Left ventricle myocardium inferior (tissue), 1 donor: Measurements from ENCODE around the gene NR2F1-AS1. TPM values are rescaled to one million over a fixed set of nuclear protein-coding genes. Genes with fewer than 3 reads are reported as not detected.

Experiments
- DNase-seq: peaks from one replicate; pipeline ENCODE4 v3.0.0-alpha.2; 2020
- H3K27ac ChIP-seq: fragments of 200-600 bp; replicated peaks from 2 replicates; pipeline ENCODE4 v1.8.0; 2021
- H3K27me3 ChIP-seq: fragments of 200-600 bp; 2 replicates; pipeline ENCODE4 v1.8.0; 2021; ENCODE audit warnings: low read depth
- H3K36me3 ChIP-seq: fragments of 200-600 bp; 2 replicates; pipeline ENCODE4 v1.8.0; 2021
- H3K4me1 ChIP-seq: fragments of 200-600 bp; 2 replicates; pipeline ENCODE4 v1.8.0; 2021
- H3K4me3 ChIP-seq: fragments of 200-600 bp; 2 replicates; pipeline ENCODE4 v1.8.0; 2021; ENCODE audit warnings: mild to moderate bottlenecking, moderate library complexity
- H3K9me3 ChIP-seq: fragments of 200-600 bp; replicated peaks from 2 replicates; pipeline ENCODE4 v1.8.0; 2021
- intact Hi-C: fragments of 100-400 bp; cut with micrococcal nuclease; formaldehyde crosslinking; loops from one replicate; pipeline ENCODE4 v1.11.0; 2022
- total RNA-seq: library from RNA; stranded (reverse); fragmentation: NEBNext Ultra II Directional; extraction: Animal tissue kit (Norgen Biotek cat#: 25700); gene quantifications from one replicate; pipeline ENCODE4 v1.2.1, GENCODE V29; 2021
- TF ChIP-seq, protein P1 (sequence below): fragments of 200-600 bp; IDR thresholded peaks from 2 replicates; pipeline ENCODE4 v1.8.0; 2021; ENCODE audit warnings: antibody characterized with exemption, mild to moderate bottlenecking, borderline replicate concordance
- donor health status: DM: no; HTN: yes; CAD: no; lungs with severe emphysema.

NR2F1-AS1 gene
- total RNA-seq, 1 donor from 2014 or later, result 0.60 TPM

DNA sequence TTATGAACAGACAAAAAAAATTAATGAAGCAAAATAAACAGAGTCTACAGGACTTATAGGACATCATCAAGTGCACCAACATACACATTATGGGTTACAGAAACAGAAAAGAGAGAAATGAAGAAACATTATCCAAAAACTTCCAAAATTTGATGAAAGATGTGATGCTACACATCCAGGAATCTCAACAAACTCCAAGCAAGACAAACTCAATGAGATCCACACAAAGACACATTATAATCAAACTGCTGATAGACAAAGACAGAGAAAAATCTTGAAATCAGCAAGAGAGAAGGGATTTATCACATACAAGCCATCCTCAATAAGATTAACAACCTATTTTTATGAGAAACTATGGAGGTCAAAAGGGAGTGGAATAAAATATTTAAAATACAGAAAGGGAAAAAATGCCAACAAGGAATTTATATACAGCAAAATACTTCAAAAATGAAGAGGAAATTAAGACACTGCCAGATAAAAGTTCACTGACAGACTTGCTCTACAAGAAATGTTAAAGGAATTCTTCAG, 101.0 kb downstream of the NR2F1-AS1 start:
- Histone ChIP-seq H3K27ac (no peak overlapping the region), H3K4me3 (no peak overlapping the region), H3K36me3 (no peaks in the 10 kb centered on the region), H3K9me3 (peaks cover 23% of the 10 kb centered on the region), H3K27me3 (no peaks in the 10 kb centered on the region), H3K4me1 (no peaks in the 10 kb centered on the region)
- TF ChIP-seq, protein P1, sequence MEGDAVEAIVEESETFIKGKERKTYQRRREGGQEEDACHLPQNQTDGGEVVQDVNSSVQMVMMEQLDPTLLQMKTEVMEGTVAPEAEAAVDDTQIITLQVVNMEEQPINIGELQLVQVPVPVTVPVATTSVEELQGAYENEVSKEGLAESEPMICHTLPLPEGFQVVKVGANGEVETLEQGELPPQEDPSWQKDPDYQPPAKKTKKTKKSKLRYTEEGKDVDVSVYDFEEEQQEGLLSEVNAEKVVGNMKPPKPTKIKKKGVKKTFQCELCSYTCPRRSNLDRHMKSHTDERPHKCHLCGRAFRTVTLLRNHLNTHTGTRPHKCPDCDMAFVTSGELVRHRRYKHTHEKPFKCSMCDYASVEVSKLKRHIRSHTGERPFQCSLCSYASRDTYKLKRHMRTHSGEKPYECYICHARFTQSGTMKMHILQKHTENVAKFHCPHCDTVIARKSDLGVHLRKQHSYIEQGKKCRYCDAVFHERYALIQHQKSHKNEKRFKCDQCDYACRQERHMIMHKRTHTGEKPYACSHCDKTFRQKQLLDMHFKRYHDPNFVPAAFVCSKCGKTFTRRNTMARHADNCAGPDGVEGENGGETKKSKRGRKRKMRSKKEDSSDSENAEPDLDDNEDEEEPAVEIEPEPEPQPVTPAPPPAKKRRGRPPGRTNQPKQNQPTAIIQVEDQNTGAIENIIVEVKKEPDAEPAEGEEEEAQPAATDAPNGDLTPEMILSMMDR, result no peak
- intact Hi-C loops, result no loop called here
- DNase-seq, result no peak

DNA sequence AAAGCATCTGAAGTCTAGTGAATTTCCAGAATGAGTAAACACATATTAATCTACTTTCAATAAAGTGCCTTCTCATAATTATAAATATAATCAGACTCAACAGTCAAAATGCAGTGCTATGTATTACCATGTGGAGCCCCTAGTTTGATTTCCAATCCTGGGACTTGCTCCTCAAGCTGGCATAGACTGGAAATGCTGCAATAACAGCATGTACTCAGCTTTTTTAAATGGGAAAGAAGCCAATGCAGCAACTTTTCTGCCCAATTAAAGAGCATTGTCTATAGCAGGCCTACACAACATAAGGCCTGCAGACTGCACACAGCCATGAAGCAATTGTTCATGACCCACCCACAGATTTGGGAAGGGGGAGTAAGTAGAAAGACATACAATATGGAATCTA, 103.2 kb downstream of the NR2F1-AS1 start:
- intact Hi-C loops, result no loop called here
- H3K9me3 ChIP-seq, result peaks cover 23% of the 10 kb centered on the region
- DNase-seq, result no peak
- H3K36me3 ChIP-seq, result no peaks in the 10 kb centered on the region
- no peaks in the 10 kb centered on the region for H3K4me1 ChIP-seq
- H3K27ac ChIP-seq, result no peak overlapping the region
- no peaks in the 10 kb centered on the region for H3K27me3 ChIP-seq
- no peak overlapping the region for H3K4me3 ChIP-seq
- TF ChIP-seq, protein P1, result no peak

DNA sequence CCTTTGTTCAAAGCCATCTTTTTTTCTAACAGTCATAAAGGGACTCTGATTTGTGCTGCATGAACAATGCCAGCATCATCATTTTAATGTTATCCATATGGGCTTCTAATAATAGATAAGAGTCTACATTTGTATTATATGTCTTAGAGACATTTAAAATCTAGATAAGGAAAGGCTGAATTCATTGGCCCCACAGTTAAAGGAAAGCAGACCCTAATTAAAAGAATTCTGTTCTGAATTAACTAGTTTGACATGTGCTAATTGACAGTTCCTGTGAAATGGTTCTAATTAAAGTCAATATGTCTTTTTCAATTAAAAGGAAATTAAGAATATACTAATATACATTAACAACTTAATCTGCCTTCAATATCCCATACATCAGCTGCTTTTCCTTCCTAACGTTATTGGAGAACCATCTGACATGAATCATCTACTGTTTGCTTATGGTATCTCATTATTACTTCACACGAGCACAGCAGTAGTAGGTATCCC, 104.7 kb downstream of the NR2F1-AS1 start:
- Histone ChIP-seq H3K36me3 (no peaks in the 10 kb centered on the region), H3K4me3 (no peak overlapping the region)
- DNase-seq, result no peak

DNA sequence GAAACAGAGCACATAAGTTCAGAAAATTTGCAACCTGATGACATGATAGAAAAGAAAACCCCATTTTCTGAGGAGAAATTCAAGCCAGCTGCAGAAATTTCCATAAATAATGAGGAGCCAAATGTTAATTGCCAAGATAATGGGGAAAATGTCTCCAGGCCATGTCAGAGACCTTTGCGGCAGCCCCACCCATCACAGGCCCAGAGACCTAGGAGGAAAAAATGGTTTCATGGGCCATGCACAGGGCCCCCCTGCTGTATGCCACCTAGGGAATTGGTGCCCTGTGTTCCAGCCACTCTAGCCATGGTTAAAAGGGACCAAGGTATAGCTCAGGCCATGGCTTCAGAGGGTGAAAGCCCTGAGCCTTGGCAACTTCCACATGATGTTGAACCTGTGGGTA, 118.1 kb downstream of the NR2F1-AS1 start:
- TF ChIP-seq, protein P1, result no peak
- Histone ChIP-seq H3K4me1 (no peaks in the 10 kb centered on the region), H3K36me3 (no peaks in the 10 kb centered on the region), H3K27me3 (no peaks in the 10 kb centered on the region), H3K9me3 (peaks cover 44% of the 10 kb centered on the region), H3K4me3 (no peak overlapping the region), H3K27ac (no peak overlapping the region)
- intact Hi-C loops, result no loop called here
- DNase-seq, result no peak

More for the DNA sequence above, 104.7 kb downstream of the NR2F1-AS1 start:
- TF ChIP-seq, protein P1, result no peak
- intact Hi-C loops, result no loop called here
- no peak overlapping the region for H3K27ac ChIP-seq
- no peaks in the 10 kb centered on the region for H3K27me3 ChIP-seq
- H3K9me3 ChIP-seq, result peaks cover 23% of the 10 kb centered on the region
- no peaks in the 10 kb centered on the region for H3K4me1 ChIP-seq

DNA sequence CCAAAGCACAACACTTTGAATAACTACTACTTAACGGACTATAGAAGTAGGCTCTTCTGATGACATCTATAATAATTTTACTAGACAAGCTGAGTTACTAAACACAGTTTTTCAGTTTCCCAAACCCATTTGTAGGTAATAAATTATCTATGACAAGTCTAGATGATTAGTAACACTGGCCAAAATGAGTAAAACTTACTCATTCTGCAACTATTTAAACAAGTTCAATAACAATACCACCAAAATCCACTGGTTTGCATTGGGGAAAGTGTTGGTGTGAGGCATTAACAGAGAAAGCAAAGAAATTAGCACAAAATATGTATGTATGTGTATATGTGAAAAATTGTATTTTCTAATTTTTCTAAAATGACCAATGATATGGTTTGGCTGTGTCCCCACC, 119.3 kb downstream of the NR2F1-AS1 start:
- H3K36me3 ChIP-seq, result no peaks in the 10 kb centered on the region
- DNase-seq, result no peak
- intact Hi-C loops, result no loop called here
- no peaks in the 10 kb centered on the region for H3K27me3 ChIP-seq
- H3K4me1 ChIP-seq, result no peaks in the 10 kb centered on the region
- no peak overlapping the region for H3K27ac ChIP-seq
- H3K4me3 ChIP-seq, result no peak overlapping the region
- TF ChIP-seq, protein P1, result no peak
- peaks cover 44% of the 10 kb centered on the region for H3K9me3 ChIP-seq
